Hepatocyte (in vitro differentiated cells): ENCODE measurements around the gene CCDC28A. TPM values are rescaled to one million over a fixed set of nuclear protein-coding genes. Genes with fewer than 3 reads are reported as not detected.

Source experiments
- DNase-seq: peaks from one replicate; pipeline ENCODE4 v3.0.0-alpha.2; 2016; ENCODE audit warnings: low spot score
- H2AFZ ChIP-seq: fragments of 200-600 bp; sonication (generic); 2 replicates; pipeline ENCODE4 v1.6.0; 2016; ENCODE audit warnings: antibody characterized with exemption, mild to moderate bottlenecking
- H3K27ac ChIP-seq: fragments of 200-600 bp; sonication (generic); 2 replicates; pipeline ENCODE4 v1.5.1; 2016; ENCODE audit warnings: mild to moderate bottlenecking
- H3K27me3 ChIP-seq: fragments of 200-600 bp; sonication (generic); 2 replicates; pipeline ENCODE4 v1.6.1; 2016
- H3K36me3 ChIP-seq: fragments of 200-600 bp; sonication (generic); replicated peaks from 2 replicates; pipeline ENCODE4 v1.5.1; 2016; ENCODE audit warnings: low read depth; ENCODE audit not compliant: insufficient read depth
- H3K4me1 ChIP-seq: fragments of 200-600 bp; sonication (generic); 2 replicates; pipeline ENCODE4 v1.5.1; 2016; ENCODE audit warnings: mild to moderate bottlenecking, moderate library complexity; ENCODE audit not compliant: insufficient read depth
- H3K4me2 ChIP-seq: fragments of 200-600 bp; sonication (generic); 2 replicates; pipeline ENCODE4 v1.6.0; 2016
- H3K4me3 ChIP-seq: fragments of 200-600 bp; sonication (generic); 2 replicates; pipeline ENCODE4 v1.5.1; 2016; ENCODE audit warnings: mild to moderate bottlenecking
- H3K79me2 ChIP-seq: fragments of 200-600 bp; sonication (generic); 2 replicates; pipeline ENCODE4 v1.6.0; 2017; ENCODE audit warnings: mild to moderate bottlenecking
- H3K9me2 ChIP-seq: fragments of 200-600 bp; sonication (generic); replicated peaks from 2 replicates; pipeline ENCODE4 v1.6.0; 2017; ENCODE audit warnings: mild to moderate bottlenecking; ENCODE audit not compliant: insufficient read depth
- H3K9me3 ChIP-seq: fragments of 200-600 bp; sonication (generic); 2 replicates; pipeline ENCODE4 v1.5.1; 2016; ENCODE audit warnings: low read depth, mild to moderate bottlenecking
- H4K20me1 ChIP-seq: fragments of 200-600 bp; sonication (generic); 2 replicates; pipeline ENCODE4 v1.6.0; 2016; ENCODE audit warnings: mild to moderate bottlenecking; ENCODE audit not compliant: insufficient read depth, poor library complexity, severe bottlenecking
- CTCF ChIP-seq: fragments of 200-600 bp; sonication (generic); IDR thresholded peaks from 2 replicates; pipeline ENCODE4 v1.5.1; 2016; ENCODE audit warnings: antibody characterized with exemption, mild to moderate bottlenecking; ENCODE audit not compliant: poor library complexity
- EZH2 ChIP-seq: fragments of 200-600 bp; sonication (generic); IDR thresholded peaks from 2 replicates; pipeline ENCODE4 v1.6.1; 2016; ENCODE audit warnings: antibody characterized with exemption, mild to moderate bottlenecking, borderline replicate concordance
- EZH2phosphoT487 ChIP-seq: fragments of 200-600 bp; sonication (generic); IDR thresholded peaks from one replicate; pipeline ENCODE4 v1.6.1; 2018; ENCODE audit warnings: antibody characterized with exemption, mild to moderate bottlenecking, low read depth, moderate library complexity; ENCODE audit not compliant: unreplicated experiment, severe bottlenecking
- WGBS: methylation state at CpG from one replicate; pipeline ENCODE4 v1.1.6; 2016; ENCODE audit warnings: low lambda C conversion rate; ENCODE audit errors: missing lambda C conversion rate; 5-methylcytosine and 5-hydroxymethylcytosine counted together
- polyA plus RNA-seq: library from polyadenylated mRNA; unstranded; fragments of >200 nt; fragmentation: Nextera tagmentation; extraction: Ambion mirVana; gene quantifications from 2 replicates; pipeline ENCODE4 v1.2.1, GENCODE V29; 2016
- total RNA-seq: library from RNA; depleted of rRNA; stranded (reverse); fragments of >200 nt; gene quantifications from 2 replicates; pipeline ENCODE4 v1.2.3, GENCODE V29; 2014

The CCDC28A gene
- total and polyA plus RNA-seq, 2 experiments from 2014 or later, result 8.9 to 12.0 TPM

GRCh38 chr6:138805016-138805765 lies 31.6 kb downstream of the CCDC28A start:
- Histone ChIP-seq H3K4me1 (no peaks in the 10 kb centered on the region), H3K4me2 (no peak overlapping the region), H3K27me3 (no peaks in the 10 kb centered on the region), H3K9me3 (no peaks in the 10 kb centered on the region), H2AFZ (no peak overlapping the region), H3K79me2 (no peaks in the 10 kb centered on the region), H3K36me3 (no peaks in the 10 kb centered on the region), H3K9me2 (no peaks in the 10 kb centered on the region), H4K20me1 (no peaks in the 10 kb centered on the region), H3K27ac (no peak overlapping the region), H3K4me3 (no peak overlapping the region)
- TF ChIP-seq CTCF (no peak), EZH2phosphoT487 (no peak), EZH2 (no peak)
- no peak for DNase-seq
- WGBS, result 93% methylated on average over 9 of the region's 9 CpGs

- no peaks in the 10 kb centered on the region for H3K9me2 ChIP-seq
- no peak overlapping the region for H2AFZ ChIP-seq
- H3K27me3 ChIP-seq, result no peaks in the 10 kb centered on the region
- no peaks in the 10 kb centered on the region for H4K20me1 ChIP-seq
- H3K9me3 ChIP-seq, result no peaks in the 10 kb centered on the region
- no peaks in the 10 kb centered on the region for H3K4me1 ChIP-seq
- DNase-seq, result no peak
- H3K4me3 ChIP-seq, result no peak overlapping the region
- no peaks in the 10 kb centered on the region for H3K36me3 ChIP-seq
- WGBS, result 91% methylated on average over 1 of the region's 1 CpG
- H3K27ac ChIP-seq, result no peak overlapping the region
- H3K4me2 ChIP-seq, result no peak overlapping the region
- H3K79me2 ChIP-seq, result no peaks in the 10 kb centered on the region
- TF ChIP-seq EZH2, result no peak
- no peak for TF ChIP-seq EZH2phosphoT487
- TF ChIP-seq CTCF, result no peak
Measured at GRCh38 chr6:138806889-138807288, 33.3 kb downstream of the CCDC28A start.

- 96% methylated on average over 3 of the region's 3 CpGs for WGBS
Measured at GRCh38 chr6:138809677-138810076, 36.1 kb downstream of the CCDC28A start.

More at GRCh38 chr6:138809677-138810076, 36.1 kb downstream of the CCDC28A start:
- H3K9me2 ChIP-seq, result no peaks in the 10 kb centered on the region
- H3K4me2 ChIP-seq, result no peak overlapping the region
- no peak overlapping the region for H3K4me3 ChIP-seq
- no peak overlapping the region for H3K27ac ChIP-seq
- peaks cover 5% of the 10 kb centered on the region for H3K4me1 ChIP-seq
- TF ChIP-seq CTCF, result no peak
- no peak for TF ChIP-seq EZH2
- no peak for TF ChIP-seq EZH2phosphoT487
- H3K9me3 ChIP-seq, result no peaks in the 10 kb centered on the region
- H3K36me3 ChIP-seq, result no peaks in the 10 kb centered on the region
- no peaks in the 10 kb centered on the region for H3K27me3 ChIP-seq
- no peaks in the 10 kb centered on the region for H3K79me2 ChIP-seq
- no peak for DNase-seq
- H2AFZ ChIP-seq, result no peak overlapping the region
- no peaks in the 10 kb centered on the region for H4K20me1 ChIP-seq
